GM23338 (cell line): ENCODE results near the gene TPX2. TPM values are rescaled to one million over a fixed set of nuclear protein-coding genes. Genes with fewer than 3 reads are reported as not detected.

Experiments
- ATAC-seq: fragments of 200-7000 bp; cut with Tn5 transposase; 3 replicates; pipeline ENCODE4 v1.9.1; 2020
- DNase-seq: peaks from one replicate; pipeline ENCODE4 v3.0.0-alpha.2; 2015; ENCODE audit warnings: low spot score
- H2AFZ ChIP-seq: fragments of 200-600 bp; sonication (generic); 2 replicates; pipeline ENCODE4 v1.8.0; 2016; ENCODE audit warnings: antibody characterized with exemption, mild to moderate bottlenecking, moderate library complexity
- H3F3A ChIP-seq: fragments of 200-600 bp; sonication (generic); replicated peaks from 2 replicates; pipeline ENCODE4 v1.8.0; 2017; ENCODE audit warnings: antibody characterized with exemption, mixed run types, low read depth
- H3K27ac ChIP-seq: fragments of 200-600 bp; sonication (generic); 2 replicates; pipeline ENCODE4 v1.6.1; 2016; ENCODE audit warnings: low read depth
- H3K27me3 ChIP-seq: fragments of 200-600 bp; sonication (generic); 2 replicates; pipeline ENCODE4 v1.8.0; 2016; ENCODE audit warnings: mild to moderate bottlenecking, mixed run types, moderate library complexity; ENCODE audit not compliant: insufficient read depth
- H3K36me3 ChIP-seq: fragments of 200-600 bp; sonication (generic); 2 replicates; pipeline ENCODE4 v1.8.0; 2016; ENCODE audit warnings: mild to moderate bottlenecking; ENCODE audit not compliant: insufficient read depth
- H3K4me1 ChIP-seq: fragments of 200-600 bp; sonication (generic); 2 replicates; pipeline ENCODE4 v1.8.0; 2016; ENCODE audit warnings: mild to moderate bottlenecking, moderate library complexity; ENCODE audit not compliant: insufficient read depth
- H3K4me2 ChIP-seq: fragments of 200-600 bp; sonication (generic); 2 replicates; pipeline ENCODE4 v1.7.1; 2017; ENCODE audit warnings: mixed run types
- H3K4me3 ChIP-seq: fragments of 200-600 bp; sonication (generic); 2 replicates; pipeline ENCODE4 v1.6.1; 2016; ENCODE audit warnings: mixed run types
- H3K79me2 ChIP-seq: fragments of 200-600 bp; sonication (generic); replicated peaks from 2 replicates; pipeline ENCODE4 v1.8.0; 2017; ENCODE audit warnings: mild to moderate bottlenecking; ENCODE audit not compliant: insufficient read depth
- H3K9me2 ChIP-seq: fragments of 200-600 bp; sonication (generic); 2 replicates; pipeline ENCODE4 v1.8.0; 2017; ENCODE audit not compliant: insufficient read depth
- H4K20me1 ChIP-seq: fragments of 200-600 bp; sonication (generic); replicated peaks from 2 replicates; pipeline ENCODE4 v1.8.0; 2017; ENCODE audit warnings: mild to moderate bottlenecking; ENCODE audit not compliant: insufficient read depth
- H3K27ac Mint-ChIP-seq: 2 replicates; pipeline ENCODE4 v1.8.0; 2020; ENCODE audit warnings: inconsistent platforms, mild to moderate bottlenecking, moderate library complexity, mixed read lengths
- H3K27me3 Mint-ChIP-seq: 3 replicates; pipeline ENCODE4 v1.8.0; 2022; ENCODE audit warnings: low read depth, mild to moderate bottlenecking, moderate library complexity, mixed read lengths, inconsistent platforms; ENCODE audit not compliant: insufficient read depth, poor library complexity
- H3K36me3 Mint-ChIP-seq: 3 replicates; pipeline ENCODE4 v1.8.0; 2021; ENCODE audit warnings: low read depth, mild to moderate bottlenecking, inconsistent platforms, moderate library complexity, mixed read lengths
- H3K4me1 Mint-ChIP-seq: 3 replicates; pipeline ENCODE4 v1.8.0; 2020; ENCODE audit warnings: mild to moderate bottlenecking, inconsistent platforms, mixed read lengths
- H3K4me3 Mint-ChIP-seq: 3 replicates; pipeline ENCODE4 v1.8.0; 2021; ENCODE audit warnings: moderate library complexity, mild to moderate bottlenecking, inconsistent platforms, mixed read lengths
- H3K9me3 Mint-ChIP-seq: 3 replicates; pipeline ENCODE4 v1.8.0; 2020; ENCODE audit warnings: moderate library complexity, mild to moderate bottlenecking, inconsistent platforms, mixed read lengths
- CREB1 ChIP-seq: fragments of 250-450 bp; sonication (Bioruptor Pico); IDR thresholded peaks from 2 replicates; pipeline ENCODE4 v1.5.0; 2020; ENCODE audit warnings: low read depth, mild to moderate bottlenecking, moderate library complexity
- EZH2phosphoT487 ChIP-seq: fragments of 200-600 bp; sonication (generic); IDR thresholded peaks from one replicate; pipeline ENCODE4 v1.8.1; 2018; ENCODE audit warnings: antibody characterized with exemption; ENCODE audit not compliant: unreplicated experiment
- JUNB ChIP-seq: IDR thresholded peaks from one replicate; pipeline ENCODE4 v1.6.1; 2016; ENCODE audit warnings: antibody characterized with exemption; ENCODE audit not compliant: unreplicated experiment
- NANOG ChIP-seq: IDR thresholded peaks from 2 replicates; pipeline ENCODE4 v1.6.1; 2016; ENCODE audit warnings: antibody characterized with exemption, borderline replicate concordance
- POLR2AphosphoS5 ChIP-seq: IDR thresholded peaks from 2 replicates; pipeline ENCODE4 v1.6.1; 2016; ENCODE audit warnings: antibody characterized with exemption, low read depth
- STAT1 ChIP-seq: IDR thresholded peaks from one replicate; pipeline ENCODE4 v1.6.1; 2016; ENCODE audit warnings: antibody characterized with exemption; ENCODE audit not compliant: unreplicated experiment
- ZNF114 ChIP-seq: fragments of 250-450 bp; sonication (Bioruptor Pico); IDR thresholded peaks from 2 replicates; pipeline ENCODE4 v1.5.0; 2020; ENCODE audit warnings: mild to moderate bottlenecking, moderate library complexity
- ZNF331 ChIP-seq: fragments of 250-450 bp; sonication (Bioruptor Pico); IDR thresholded peaks from 2 replicates; pipeline ENCODE4 v1.5.0; 2020; ENCODE audit warnings: low read depth, mild to moderate bottlenecking, moderate library complexity
- polyA plus RNA-seq: library from polyadenylated mRNA; unstranded; fragments of >200 nt; fragmentation: Nextera tagmentation; extraction: Ambion mirVana; gene quantifications from 2 replicates; pipeline ENCODE4 v1.2.1, GENCODE V29; 2016
- total RNA-seq: library from RNA; depleted of rRNA; stranded (reverse); fragments of >200 nt; shearing (Covaris generic); gene quantifications from 2 replicates; pipeline ENCODE4 v1.2.3, GENCODE V29; 2014
- TF ChIP-seq, protein P1 (sequence below), 2 experiments: fragments of 200-600 bp in 1 of 2; sonication (generic) in 1 of 2; conservative IDR thresholded peaks; 2 replicates each; pipeline versions ENCODE4 v1.5.1 to v1.6.1; 2016 to 2017; ENCODE audit warnings: antibody characterized with exemption in 2 of 2, low read depth in 2 of 2, mild to moderate bottlenecking in 2 of 2, moderate library complexity in 1 of 2
- TF ChIP-seq, protein P2 (sequence below): IDR thresholded peaks from one replicate; pipeline ENCODE4 v1.6.1; 2018; ENCODE audit warnings: antibody characterized with exemption; ENCODE audit not compliant: unreplicated experiment
- TF ChIP-seq, protein P3 (sequence below): IDR thresholded peaks from 2 replicates; pipeline ENCODE4 v1.6.1; 2016; ENCODE audit warnings: antibody characterized with exemption

TPX2 gene
- total and polyA plus RNA-seq, 2 experiments from 2014 or later = 101 to 159 TPM

- TF ChIP-seq, protein P1, sequence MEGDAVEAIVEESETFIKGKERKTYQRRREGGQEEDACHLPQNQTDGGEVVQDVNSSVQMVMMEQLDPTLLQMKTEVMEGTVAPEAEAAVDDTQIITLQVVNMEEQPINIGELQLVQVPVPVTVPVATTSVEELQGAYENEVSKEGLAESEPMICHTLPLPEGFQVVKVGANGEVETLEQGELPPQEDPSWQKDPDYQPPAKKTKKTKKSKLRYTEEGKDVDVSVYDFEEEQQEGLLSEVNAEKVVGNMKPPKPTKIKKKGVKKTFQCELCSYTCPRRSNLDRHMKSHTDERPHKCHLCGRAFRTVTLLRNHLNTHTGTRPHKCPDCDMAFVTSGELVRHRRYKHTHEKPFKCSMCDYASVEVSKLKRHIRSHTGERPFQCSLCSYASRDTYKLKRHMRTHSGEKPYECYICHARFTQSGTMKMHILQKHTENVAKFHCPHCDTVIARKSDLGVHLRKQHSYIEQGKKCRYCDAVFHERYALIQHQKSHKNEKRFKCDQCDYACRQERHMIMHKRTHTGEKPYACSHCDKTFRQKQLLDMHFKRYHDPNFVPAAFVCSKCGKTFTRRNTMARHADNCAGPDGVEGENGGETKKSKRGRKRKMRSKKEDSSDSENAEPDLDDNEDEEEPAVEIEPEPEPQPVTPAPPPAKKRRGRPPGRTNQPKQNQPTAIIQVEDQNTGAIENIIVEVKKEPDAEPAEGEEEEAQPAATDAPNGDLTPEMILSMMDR (conservative IDR thresholded peaks at IDR 0.05; ENCODE audit: low read depth in 2 of 2) = no peak
These were observed 58.3 kb downstream of the TPX2 start (continued) for GRCh38 chr20:31797364-31797763.

GRCh38 chr20:31801508-31801907 is 62.4 kb downstream of the TPX2 start:
- no peaks in the 10 kb centered on the region for H3K9me3 Mint-ChIP-seq
- H3K36me3 Mint-ChIP-seq = peaks cover 60% of the 10 kb centered on the region
- no peak overlapping the region for H3K4me2 ChIP-seq
- no peak overlapping the region for H3K4me3 ChIP-seq
- peaks cover 70% of the 10 kb centered on the region for H3K36me3 ChIP-seq
- no peaks in the 10 kb centered on the region for H3K4me1 ChIP-seq
- no peaks in the 10 kb centered on the region for H3K9me2 ChIP-seq
- H3K4me3 Mint-ChIP-seq = no peak overlapping the region
- no peak overlapping the region for H2AFZ ChIP-seq
- H3K27me3 ChIP-seq = no peaks in the 10 kb centered on the region
- H3F3A ChIP-seq = peaks cover 5% of the 10 kb centered on the region; the same call in 1 of the 2 replicates
- no peak for TF ChIP-seq CREB1 (CRISPR knock-in tag)
- no peak for TF ChIP-seq EZH2phosphoT487
- TF ChIP-seq, protein P1 (conservative IDR thresholded peaks at IDR 0.05; ENCODE audit: low read depth in 2 of 2) = no peak
- TF ChIP-seq ZNF331 (CRISPR knock-in tag) = no peak
- no peak for TF ChIP-seq JUNB
- no peaks in the 10 kb centered on the region for H3K4me1 Mint-ChIP-seq
- H3K79me2 ChIP-seq = no peaks in the 10 kb centered on the region
- no peaks in the 10 kb centered on the region for H3K27me3 Mint-ChIP-seq
- H3K27ac ChIP-seq = no peak overlapping the region
- H4K20me1 ChIP-seq = peaks cover 11% of the 10 kb centered on the region; the same call in 1 of the 2 replicates
- H3K27ac Mint-ChIP-seq = no peak overlapping the region
- ATAC-seq = no peak
- no peak for DNase-seq

DNA sequence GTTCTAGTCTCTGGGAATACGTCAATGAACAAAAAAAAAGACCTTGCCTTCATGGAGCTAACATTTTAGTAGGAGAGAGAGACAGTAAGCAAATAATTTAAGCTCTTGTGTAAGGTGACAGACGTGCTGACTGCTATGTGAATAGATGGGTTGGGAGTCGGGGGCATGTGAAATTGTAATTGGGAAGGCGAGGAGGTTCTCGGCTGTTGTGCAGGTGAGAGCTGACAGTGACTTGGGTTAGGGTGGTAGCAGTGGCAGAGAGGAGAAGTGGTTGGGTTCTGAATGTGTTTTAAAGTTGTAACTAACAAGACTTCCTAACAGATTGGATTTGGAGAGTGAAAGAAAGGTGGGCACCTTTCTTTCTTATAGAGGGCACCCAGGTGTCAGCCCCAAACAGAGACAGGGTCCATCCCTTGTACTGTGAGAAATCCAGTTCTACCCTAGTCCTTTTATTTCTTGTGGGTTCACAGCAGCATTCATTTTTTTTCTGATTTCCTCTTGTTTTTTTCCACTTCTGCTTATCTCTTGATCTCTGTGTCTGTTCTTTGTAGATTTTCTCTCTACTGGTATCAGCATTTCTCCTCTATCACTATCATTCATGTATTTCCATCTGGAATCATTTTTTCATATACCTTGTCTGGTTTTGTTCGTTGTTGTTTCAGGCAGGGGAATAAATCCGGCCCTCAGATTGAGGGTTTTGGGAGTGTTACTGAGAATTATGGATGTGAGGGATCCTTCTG is 64.6 kb downstream of the TPX2 start:
- Histone ChIP-seq H3K4me1 (no peaks in the 10 kb centered on the region), H3K36me3 (peaks cover 51% of the 10 kb centered on the region), H3K27me3 (no peaks in the 10 kb centered on the region), H3K4me2 (no peak overlapping the region), H3K27ac (no peak overlapping the region; the same call in 1 of the 2 replicates), H4K20me1 (0 out of 2 replicates have a peak, but pooled peaks cover 14% of the 10 kb centered on the region), H2AFZ (no peak overlapping the region), H3K9me2 (no peaks in the 10 kb centered on the region), H3K4me3 (no peak overlapping the region), H3F3A (peaks cover 7% of the 10 kb centered on the region; the same call in 1 of the 2 replicates), H3K79me2 (no peaks in the 10 kb centered on the region)
- Mint-ChIP-seq H3K4me3 (no peak overlapping the region), H3K4me1 (no peaks in the 10 kb centered on the region), H3K27ac (no peak overlapping the region), H3K9me3 (no peaks in the 10 kb centered on the region), H3K27me3 (no peaks in the 10 kb centered on the region), H3K36me3 (peaks cover 41% of the 10 kb centered on the region)
- DNase-seq (no peak), ATAC-seq (no peak)
- TF ChIP-seq CREB1 (CRISPR knock-in tag) = no peak
- TF ChIP-seq, protein P2, sequence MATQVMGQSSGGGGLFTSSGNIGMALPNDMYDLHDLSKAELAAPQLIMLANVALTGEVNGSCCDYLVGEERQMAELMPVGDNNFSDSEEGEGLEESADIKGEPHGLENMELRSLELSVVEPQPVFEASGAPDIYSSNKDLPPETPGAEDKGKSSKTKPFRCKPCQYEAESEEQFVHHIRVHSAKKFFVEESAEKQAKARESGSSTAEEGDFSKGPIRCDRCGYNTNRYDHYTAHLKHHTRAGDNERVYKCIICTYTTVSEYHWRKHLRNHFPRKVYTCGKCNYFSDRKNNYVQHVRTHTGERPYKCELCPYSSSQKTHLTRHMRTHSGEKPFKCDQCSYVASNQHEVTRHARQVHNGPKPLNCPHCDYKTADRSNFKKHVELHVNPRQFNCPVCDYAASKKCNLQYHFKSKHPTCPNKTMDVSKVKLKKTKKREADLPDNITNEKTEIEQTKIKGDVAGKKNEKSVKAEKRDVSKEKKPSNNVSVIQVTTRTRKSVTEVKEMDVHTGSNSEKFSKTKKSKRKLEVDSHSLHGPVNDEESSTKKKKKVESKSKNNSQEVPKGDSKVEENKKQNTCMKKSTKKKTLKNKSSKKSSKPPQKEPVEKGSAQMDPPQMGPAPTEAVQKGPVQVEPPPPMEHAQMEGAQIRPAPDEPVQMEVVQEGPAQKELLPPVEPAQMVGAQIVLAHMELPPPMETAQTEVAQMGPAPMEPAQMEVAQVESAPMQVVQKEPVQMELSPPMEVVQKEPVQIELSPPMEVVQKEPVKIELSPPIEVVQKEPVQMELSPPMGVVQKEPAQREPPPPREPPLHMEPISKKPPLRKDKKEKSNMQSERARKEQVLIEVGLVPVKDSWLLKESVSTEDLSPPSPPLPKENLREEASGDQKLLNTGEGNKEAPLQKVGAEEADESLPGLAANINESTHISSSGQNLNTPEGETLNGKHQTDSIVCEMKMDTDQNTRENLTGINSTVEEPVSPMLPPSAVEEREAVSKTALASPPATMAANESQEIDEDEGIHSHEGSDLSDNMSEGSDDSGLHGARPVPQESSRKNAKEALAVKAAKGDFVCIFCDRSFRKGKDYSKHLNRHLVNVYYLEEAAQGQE = no peak
- TF ChIP-seq STAT1 = no peak
- TF ChIP-seq POLR2AphosphoS5 = no peak
- TF ChIP-seq, protein P3, sequence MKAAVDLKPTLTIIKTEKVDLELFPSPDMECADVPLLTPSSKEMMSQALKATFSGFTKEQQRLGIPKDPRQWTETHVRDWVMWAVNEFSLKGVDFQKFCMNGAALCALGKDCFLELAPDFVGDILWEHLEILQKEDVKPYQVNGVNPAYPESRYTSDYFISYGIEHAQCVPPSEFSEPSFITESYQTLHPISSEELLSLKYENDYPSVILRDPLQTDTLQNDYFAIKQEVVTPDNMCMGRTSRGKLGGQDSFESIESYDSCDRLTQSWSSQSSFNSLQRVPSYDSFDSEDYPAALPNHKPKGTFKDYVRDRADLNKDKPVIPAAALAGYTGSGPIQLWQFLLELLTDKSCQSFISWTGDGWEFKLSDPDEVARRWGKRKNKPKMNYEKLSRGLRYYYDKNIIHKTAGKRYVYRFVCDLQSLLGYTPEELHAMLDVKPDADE = no peak
- no peak for TF ChIP-seq NANOG
- no peak for TF ChIP-seq ZNF114 (CRISPR knock-in tag)
- no peak for TF ChIP-seq JUNB
- no peak for TF ChIP-seq ZNF331 (CRISPR knock-in tag)
